GM11168 (cell line): Measurements from ENCODE around the gene DMD.

Source experiments
- in situ Hi-C: fragments of 300-500 bp; cut with MboI; formaldehyde crosslinking; loops from one replicate; pipeline ENCODE4 v1.12.0; 2022; ENCODE audit warnings: low sequenced_read_pairs; ENCODE audit not compliant: unreplicated experiment

Gene DMD

DNA sequence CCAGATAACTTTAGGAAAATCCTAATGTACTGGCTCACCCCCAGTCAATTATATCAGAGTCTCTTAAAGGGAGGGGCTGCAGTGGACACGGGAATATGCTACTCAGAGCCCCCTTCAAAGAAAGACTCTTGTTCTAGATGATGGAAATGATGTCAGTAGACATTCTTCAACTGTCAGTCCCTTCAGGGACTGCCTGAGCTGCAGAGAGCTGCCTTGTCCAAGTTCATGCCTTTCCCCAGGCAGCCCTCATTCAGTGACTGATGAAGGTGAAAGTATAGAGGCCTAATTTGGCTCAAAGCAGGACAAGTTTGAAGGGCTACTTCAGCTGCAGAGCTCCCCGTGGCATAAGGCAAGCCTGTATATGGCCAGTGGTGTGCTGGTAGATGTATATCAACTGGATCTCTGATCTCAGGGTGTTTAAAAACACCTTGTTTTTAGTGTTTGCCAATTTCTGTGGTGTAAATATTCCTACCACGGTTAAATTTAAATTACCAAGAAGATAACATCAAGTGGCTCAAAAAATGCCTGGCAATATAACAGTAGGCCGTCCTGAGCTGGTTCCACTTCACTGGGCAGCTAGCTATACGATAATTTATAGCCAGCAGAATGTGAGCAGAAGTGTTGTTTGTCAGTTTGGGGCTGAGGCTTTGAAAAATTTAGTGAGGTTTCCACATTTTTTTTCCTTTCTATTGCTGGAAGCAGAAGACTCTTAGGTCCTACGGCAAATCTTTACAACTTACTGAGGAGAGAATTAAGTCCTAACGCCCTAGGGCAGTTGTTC lies 1390.7 kb downstream of the DMD start:
- in situ Hi-C loops = no loop called here

DNA sequence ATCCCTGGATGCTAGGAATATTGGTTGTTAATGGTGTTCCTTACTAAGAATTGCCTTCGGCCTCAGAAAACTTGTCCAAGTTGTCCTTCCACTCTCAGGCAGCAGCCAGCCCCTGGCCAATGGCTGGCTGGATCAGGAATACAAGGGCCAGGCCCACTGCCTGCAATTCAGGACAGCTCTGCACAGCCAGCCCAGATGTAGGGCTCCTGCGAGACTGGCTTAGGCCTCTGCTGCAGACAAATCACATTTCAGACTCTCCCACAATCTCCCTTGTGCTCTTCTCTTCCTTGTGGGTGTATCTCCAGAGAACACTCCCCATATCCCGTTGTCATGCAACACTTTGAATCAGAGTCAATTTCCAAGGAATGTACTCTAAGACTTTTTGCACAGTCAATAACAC lies 1391.9 kb downstream of the DMD start:
- in situ Hi-C loops = no loop called here

DNA sequence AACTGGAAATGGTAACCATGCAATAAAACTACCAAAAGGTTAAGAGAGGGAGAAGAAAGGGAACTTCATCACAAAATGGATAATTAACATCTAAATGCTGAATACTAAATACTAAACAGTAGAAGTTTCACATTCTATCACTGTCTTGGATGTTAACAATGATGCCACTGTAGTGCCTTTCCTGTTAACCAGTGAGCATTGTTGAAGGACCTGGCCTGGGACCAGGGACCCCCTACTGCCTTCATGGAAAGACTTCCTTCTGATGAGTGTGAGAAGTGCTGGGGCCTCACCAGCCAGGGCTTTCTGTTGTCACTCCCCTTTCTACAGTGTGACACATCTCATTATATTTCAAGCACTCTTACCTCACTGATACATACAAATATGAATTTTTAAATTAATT lies 1400.2 kb downstream of the DMD start:
- in situ Hi-C loops = no loop called here

DNA sequence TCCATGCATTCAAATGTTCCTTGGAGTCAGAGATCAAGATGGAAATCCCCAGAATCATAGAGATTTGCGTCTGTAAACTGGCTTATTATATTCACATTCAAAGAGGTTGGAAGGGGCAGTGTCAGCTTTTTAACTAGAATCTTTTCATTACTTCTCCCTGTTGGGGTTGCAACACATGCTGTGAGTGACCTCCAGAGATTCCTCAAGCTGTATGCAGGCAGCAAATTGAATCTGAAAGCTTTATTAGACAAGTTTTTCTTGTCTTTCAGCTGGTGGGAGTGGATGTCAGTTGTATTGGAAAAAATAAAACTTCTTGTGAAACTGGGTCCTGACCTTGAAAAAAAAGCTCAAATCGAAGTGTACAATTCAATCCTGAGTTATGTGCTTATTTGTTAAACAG lies 1403.0 kb downstream of the DMD start:
- in situ Hi-C loops = no loop called here

GRCh38 chrX:31807165-31807564 lies 1404.2 kb downstream of the DMD start:
- in situ Hi-C loops = no loop called here

- in situ Hi-C loops = no loop called here
Observed at GRCh38 chrX:31805781-31806180, 1405.6 kb downstream of the DMD start.

GRCh38 chrX:31800219-31800618 lies 1411.1 kb downstream of the DMD start:
- in situ Hi-C loops = no loop called here

DNA sequence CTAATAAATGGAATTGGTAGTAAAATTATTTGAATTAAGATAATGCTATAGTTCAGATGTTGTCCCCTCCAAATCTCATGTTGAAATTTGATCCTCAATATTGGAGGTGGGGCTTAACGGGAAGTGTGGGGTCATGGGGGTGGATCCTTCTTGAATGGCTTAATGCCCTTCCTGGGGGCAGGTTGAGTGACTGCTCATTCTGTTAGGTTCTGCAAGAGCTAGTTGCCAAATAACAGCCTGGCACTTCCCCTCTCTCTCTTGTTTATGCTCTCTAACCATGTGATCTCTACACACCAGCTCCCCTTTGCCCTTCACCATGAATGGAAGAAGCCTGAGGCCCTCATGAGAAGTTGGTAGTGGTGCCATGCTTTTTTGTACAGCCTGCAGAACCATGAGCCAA lies 1414.7 kb downstream of the DMD start:
- in situ Hi-C loops = no loop called here

- in situ Hi-C loops = no loop called here
Observed at GRCh38 chrX:31747411-31747810, 1463.9 kb downstream of the DMD start.

DNA sequence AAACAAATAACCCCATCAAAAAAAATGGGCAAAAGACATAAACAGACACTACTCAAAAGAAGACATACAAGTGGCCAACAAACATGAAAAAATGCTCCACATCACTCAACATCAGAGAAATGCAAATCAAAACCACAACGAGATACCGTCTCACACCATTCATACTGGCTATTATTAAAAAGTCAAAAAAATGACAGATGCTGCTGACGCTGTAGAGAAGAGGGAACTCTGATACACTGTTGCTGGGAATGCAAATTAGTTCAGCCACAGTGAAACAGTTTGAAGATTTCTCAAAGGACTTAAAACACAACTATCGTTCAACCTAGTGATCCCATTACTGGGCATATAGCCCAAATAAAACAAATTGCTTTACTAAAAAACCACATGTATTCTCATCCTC lies 1468.3 kb downstream of the DMD start:
- in situ Hi-C loops = no loop called here

- in situ Hi-C loops = no loop called here
Observed at GRCh38 chrX:31717474-31717873, 1493.9 kb downstream of the DMD start.

- in situ Hi-C loops = no loop called here
Observed at GRCh38 chrX:31715675-31716074, 1495.7 kb downstream of the DMD start.

GRCh38 chrX:31714797-31715196 lies 1496.6 kb downstream of the DMD start:
- in situ Hi-C loops = no loop called here

GRCh38 chrX:31713120-31713519 lies 1498.2 kb downstream of the DMD start:
- in situ Hi-C loops = no loop called here

- in situ Hi-C loops = no loop called here
Observed at GRCh38 chrX:31711166-31711565, 1500.2 kb downstream of the DMD start.

DNA sequence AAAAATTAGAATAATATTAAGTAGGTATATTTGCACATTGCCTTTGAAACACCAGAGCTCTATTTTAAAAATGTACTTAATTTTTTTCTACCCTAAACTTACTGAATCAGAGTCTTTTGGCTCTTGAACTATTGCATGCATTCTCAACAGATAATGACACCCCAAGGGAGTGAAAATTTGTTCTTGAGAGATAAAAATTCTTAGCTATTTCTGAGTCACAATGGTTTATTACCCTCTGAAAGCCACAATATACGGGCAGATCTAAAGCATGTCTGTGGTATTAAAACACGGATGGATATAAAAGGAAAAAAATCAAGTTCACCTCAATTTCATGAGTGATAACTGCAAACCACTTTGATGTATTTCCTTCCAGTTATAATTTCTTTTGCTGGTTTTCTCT lies 1503.2 kb downstream of the DMD start:
- in situ Hi-C loops = no loop called here

DNA sequence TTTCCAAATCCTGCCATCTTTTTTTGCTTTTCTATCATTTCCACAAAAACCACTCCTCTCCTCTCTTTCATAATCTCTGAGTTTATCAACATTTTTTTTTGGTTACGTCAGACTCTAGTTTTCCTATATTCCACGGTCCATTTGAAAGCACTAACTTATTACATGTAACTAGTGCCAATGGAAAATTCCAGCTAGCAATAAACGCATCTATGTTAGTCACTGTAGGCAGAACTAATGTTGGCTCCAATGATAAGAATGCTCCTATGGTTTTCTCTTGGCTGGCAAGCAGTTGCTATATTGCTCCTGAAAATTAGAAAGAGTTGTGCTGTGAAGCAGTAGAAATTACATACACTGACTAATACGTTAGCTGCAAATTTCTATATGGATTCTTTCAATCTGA lies 1504.9 kb downstream of the DMD start:
- in situ Hi-C loops = no loop called here

DNA sequence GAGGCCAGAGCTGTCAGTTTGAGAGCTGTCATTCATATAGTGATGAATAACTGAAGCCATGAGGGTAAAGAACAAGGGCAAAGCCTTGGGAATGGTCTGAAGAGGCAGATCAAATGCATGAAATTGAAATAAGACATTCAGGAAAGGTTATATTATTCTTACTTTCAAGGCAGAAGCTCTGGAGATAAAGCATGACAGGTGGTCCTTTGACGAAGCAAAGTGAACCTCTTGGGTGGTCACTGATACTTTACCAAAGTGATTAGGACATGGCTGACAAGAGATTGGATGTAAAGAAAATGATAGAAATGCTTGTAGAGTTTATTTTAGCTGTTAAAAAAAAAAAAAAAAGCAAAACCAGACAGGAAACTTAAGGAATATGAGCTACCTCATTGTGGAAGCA lies 1505.5 kb downstream of the DMD start:
- in situ Hi-C loops = no loop called here

DNA sequence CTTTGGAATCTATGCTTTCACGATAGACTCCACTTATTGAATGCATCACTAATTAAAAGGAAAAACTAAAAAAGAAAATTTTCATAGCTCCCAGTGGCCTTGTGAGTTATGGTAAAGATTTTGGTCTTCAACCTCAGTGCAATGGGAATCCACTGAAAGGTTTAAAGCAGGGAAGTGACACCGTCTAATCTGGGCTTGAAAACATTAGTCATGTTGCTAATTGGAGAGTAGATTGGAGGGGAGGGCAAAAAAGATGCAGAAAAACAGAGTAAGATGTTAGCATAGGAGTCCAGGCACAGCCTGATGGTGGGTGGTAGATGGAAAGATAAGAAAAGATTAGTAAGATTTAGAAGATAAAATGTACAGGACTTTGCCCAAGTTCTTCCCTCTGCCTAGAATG lies 1506.4 kb downstream of the DMD start:
- in situ Hi-C loops = no loop called here

- in situ Hi-C loops = no loop called here
Observed at GRCh38 chrX:31702222-31702621, 1509.1 kb downstream of the DMD start.

DNA sequence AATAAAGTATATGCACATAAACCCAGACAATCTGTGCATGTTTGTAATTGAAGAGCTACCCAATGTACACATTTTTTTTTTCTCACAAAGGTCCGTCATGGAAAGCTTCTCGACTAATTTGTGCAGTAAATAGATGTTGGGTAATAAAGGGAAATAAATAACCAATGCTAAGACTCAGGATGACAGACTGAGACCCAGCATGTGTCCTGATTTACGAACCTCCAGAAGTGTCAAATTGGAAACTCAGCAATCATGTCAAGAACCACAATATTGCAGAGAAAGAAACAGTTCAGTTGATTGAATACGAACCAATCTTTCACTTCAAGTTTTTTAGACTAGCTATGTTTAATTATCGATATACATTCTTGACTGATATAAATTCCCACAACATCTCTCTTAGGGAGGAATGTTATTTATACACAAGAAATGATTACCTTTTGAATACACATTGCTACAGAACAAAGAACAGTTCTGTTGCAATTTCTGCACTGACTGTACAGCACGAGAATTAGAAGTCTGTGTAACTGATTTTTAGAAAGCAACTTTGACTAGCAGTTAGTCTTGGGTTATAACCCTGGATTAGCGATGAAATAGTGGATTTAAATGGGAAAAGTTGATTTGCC lies 1513.9 kb downstream of the DMD start:
- in situ Hi-C loops = no loop called here

- in situ Hi-C loops = no loop called here
Observed at GRCh38 chrX:31679861-31680260, 1531.5 kb downstream of the DMD start.
